GM10248 (cell line): Measurements from ENCODE around the gene CGGBP1.

ENCODE experiments used
- CTCF ChIA-PET: fragments of 300-600 bp; sonication (Branson Sonifier 250); formaldehyde crosslinking; extraction: SDS; loops from one replicate; lab custom pipeline; 2021; ENCODE audit warnings: antibody characterized with exemption; lab: Yijun Ruan, JAX
- POLR2A ChIA-PET: fragments of 350-650 bp; sonication (Branson Sonifier 250); formaldehyde crosslinking; extraction: SDS; loops from one replicate; lab custom pipeline; 2020; ENCODE audit warnings: antibody characterized with exemption; lab: Yijun Ruan, JAX
- DNase-seq: peaks from one replicate; pipeline ENCODE4 v3.0.0; 2012; ENCODE audit errors: extremely low spot score
- CTCF ChIP-seq: IDR thresholded peaks from 2 replicates; pipeline ENCODE4 v1.5.1; 2012; ENCODE audit warnings: mild to moderate bottlenecking, low read depth; ENCODE audit errors: extremely low read depth, missing control alignments, control extremely low read depth

Gene CGGBP1, protein sequence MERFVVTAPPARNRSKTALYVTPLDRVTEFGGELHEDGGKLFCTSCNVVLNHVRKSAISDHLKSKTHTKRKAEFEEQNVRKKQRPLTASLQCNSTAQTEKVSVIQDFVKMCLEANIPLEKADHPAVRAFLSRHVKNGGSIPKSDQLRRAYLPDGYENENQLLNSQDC

DNA sequence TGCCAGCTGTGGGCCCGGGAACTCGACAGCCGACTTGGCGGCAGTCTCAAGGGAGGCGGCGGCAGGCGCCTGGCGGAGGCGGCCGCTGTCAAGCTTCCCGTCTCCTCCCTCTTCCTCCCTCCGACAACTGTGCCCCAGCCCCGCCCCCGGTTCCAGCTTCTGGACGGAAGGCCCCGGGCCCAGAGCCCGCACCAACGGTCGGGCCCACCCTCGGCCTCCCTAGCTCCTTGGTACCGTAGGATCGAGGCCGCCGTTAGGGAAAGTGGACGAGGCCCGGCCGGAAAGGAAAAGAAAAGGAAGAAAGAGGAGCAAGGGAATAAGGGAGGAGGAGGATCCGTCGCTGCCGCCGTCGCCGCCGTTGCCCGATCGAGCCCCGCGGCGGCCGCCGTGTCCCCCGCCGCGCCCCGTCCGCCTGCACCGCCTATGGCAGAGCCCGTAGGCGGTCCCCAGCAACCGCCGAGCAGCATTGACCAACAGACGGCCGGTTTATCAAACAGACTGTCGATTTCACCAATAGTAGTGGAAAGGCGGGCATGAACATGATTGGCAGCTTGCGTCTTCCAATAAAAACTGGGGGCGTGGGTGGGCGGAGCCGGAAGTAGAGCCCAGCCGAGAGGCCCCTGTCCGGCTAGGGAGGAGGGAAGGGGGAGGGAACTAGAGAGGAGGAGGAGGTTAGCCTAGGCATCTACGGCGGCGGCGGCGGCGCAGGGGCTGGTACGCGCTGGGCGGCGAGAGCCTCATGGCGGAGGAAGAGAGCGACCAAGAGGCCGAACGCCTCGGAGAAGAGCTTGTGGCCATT lies at the start of gene CGGBP1, which contains the start of gene ZNF654:
TSS of gene CGGBP1 (minus strand) at position 425 of the 799 bp plus-strand sequence. CDS start 3,029 bp downstream, outside the sequence.
TSS of gene ZNF654 (plus strand) at position 675 of the 799 bp plus-strand sequence. CDS start at position 740, 65 bp downstream.
- peak; percentile 96 for DNase-seq
- POLR2A ChIA-PET = interaction anchor here (0.9 to 1.0 kb wide), 2 partner anchors 91 to 94 kb away, joined by 4 to 8 read pairs; partner anchors contain the start of gene C3orf38
- CTCF ChIA-PET = interaction anchor here (0.9 to 1.3 kb wide), 4 partner anchors 12 to 55 kb away, joined by 3 to 5 read pairs (median 4); no protein-coding TSS in a partner anchor
- no peak for TF ChIP-seq CTCF

GRCh38 chr3:88105325-88105724 lies 46.5 kb upstream of the CGGBP1 start:
- CTCF ChIA-PET = interaction anchor here (2.4 kb wide), 1 partner anchor 18 kb away, joined by 12 read pairs; no protein-coding TSS in a partner anchor
- TF ChIP-seq CTCF = no peak
- POLR2A ChIA-PET = no interaction called here
- no peak for DNase-seq

- ChIA-PET POLR2A (no interaction called here), CTCF (interaction anchor here (1.5 to 3.5 kb wide), 3 partner anchors 9 to 12 kb away, joined by 4 to 22 read pairs (median 7); no protein-coding TSS in a partner anchor)
- no peak for DNase-seq
- TF ChIP-seq CTCF = no peak
Measured at GRCh38 chr3:88101142-88101541, 42.3 kb upstream of the CGGBP1 start.

- CTCF ChIA-PET = interaction anchor here (1.3 to 2.1 kb wide), 3 partner anchors 8 to 22 kb away, joined by 3 to 7 read pairs (median 4); no protein-coding TSS in a partner anchor
- TF ChIP-seq CTCF = no peak
- no peak for DNase-seq
- POLR2A ChIA-PET = no interaction called here
Measured at GRCh38 chr3:88093266-88093665, 34.5 kb upstream of the CGGBP1 start.

DNA sequence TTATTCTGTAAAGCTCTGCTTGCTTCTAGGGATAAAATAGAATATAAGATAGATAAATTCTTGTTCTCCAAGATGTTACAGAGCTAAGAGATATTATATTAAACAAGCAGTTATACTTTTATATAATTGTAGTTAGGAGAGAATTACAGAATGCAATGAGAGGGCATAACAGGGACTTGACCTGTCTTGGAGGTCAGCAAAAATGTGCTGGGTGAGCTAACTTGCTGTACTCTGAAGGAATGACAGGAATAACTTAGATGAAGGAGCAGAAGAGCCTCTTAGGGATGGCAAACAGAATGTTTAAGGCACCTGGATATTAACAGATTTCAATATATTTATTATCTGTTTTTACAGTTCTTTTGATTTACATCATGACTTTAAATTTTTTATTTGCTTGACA lies 33.5 kb upstream of the CGGBP1 start:
- ChIA-PET POLR2A (no interaction called here), CTCF (interaction anchor here (1.1 to 2.1 kb wide), 4 partner anchors 9 to 21 kb away, joined by 3 to 7 read pairs (median 4); no protein-coding TSS in a partner anchor)
- TF ChIP-seq CTCF = no peak
- no peak for DNase-seq

- no peak for TF ChIP-seq CTCF
- CTCF ChIA-PET = interaction anchor here (1.0 to 3.4 kb wide), 6 partner anchors 11 to 28 kb away, joined by 3 to 21 read pairs (median 6); no protein-coding TSS in a partner anchor
Measured at GRCh38 chr3:88090681-88091080, 31.9 kb upstream of the CGGBP1 start.

More at GRCh38 chr3:88090681-88091080, 31.9 kb upstream of the CGGBP1 start:
- DNase-seq = no peak
- POLR2A ChIA-PET = no interaction called here
